Activated T-cell treated with anti-CD3 and anti-CD28 coated beads, Interleukin-2, amount 50 U/mL, for 24 hours (primary cell): ENCODE results near the gene NAP1L5.

Experiments
- DNase-seq: peaks from one replicate; pipeline ENCODE4 v3.0.0-alpha.2; 2020
- H3K27ac Mint-ChIP-seq: 2 replicates; pipeline ENCODE4 v1.8.0; 2020; ENCODE audit warnings: mild to moderate bottlenecking, mixed read lengths
- H3K27me3 Mint-ChIP-seq: 2 replicates; pipeline ENCODE4 v1.8.0; 2020; ENCODE audit warnings: mixed read lengths
- H3K36me3 Mint-ChIP-seq: 2 replicates; pipeline ENCODE4 v1.8.0; 2020; ENCODE audit warnings: low read depth, mixed read lengths
- H3K4me1 Mint-ChIP-seq: 2 replicates; pipeline ENCODE4 v1.8.0; 2020; ENCODE audit warnings: low read depth, mixed read lengths
- H3K4me3 Mint-ChIP-seq: 2 replicates; pipeline ENCODE4 v1.8.0; 2020; ENCODE audit warnings: mild to moderate bottlenecking, moderate library complexity, mixed read lengths
- H3K9me3 Mint-ChIP-seq: 2 replicates; pipeline ENCODE4 v1.8.0; 2020; ENCODE audit warnings: mixed read lengths

NAP1L5 gene

DNA sequence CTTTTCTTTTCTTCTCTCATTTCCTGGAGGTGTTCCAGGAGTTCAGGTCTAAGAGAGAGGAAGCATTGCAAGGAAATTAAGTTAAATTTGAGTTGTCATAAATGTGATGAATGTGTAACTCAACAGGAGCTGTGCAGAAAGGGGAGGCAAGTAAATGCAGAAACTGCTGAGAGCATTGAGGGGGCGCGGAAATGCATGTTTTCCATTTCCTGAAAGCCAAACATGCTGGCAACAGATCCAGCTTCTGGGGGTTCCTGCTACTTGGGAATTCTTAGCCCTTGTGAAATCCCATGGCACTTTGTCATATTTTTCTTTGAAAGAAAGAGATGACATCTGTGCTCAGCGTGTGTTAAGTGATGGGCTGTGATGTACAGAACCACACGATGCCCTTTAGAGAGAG is 33.8 kb upstream of the NAP1L5 start:
- H3K27me3 Mint-ChIP-seq, result no peaks in the 10 kb centered on the region
- H3K9me3 Mint-ChIP-seq, result no peaks in the 10 kb centered on the region
- H3K36me3 Mint-ChIP-seq, result peaks cover 33% of the 10 kb centered on the region
- H3K4me3 Mint-ChIP-seq, result no peak overlapping the region
- H3K4me1 Mint-ChIP-seq, result no peaks in the 10 kb centered on the region
- no peak overlapping the region for H3K27ac Mint-ChIP-seq
- DNase-seq, result no peak

DNA sequence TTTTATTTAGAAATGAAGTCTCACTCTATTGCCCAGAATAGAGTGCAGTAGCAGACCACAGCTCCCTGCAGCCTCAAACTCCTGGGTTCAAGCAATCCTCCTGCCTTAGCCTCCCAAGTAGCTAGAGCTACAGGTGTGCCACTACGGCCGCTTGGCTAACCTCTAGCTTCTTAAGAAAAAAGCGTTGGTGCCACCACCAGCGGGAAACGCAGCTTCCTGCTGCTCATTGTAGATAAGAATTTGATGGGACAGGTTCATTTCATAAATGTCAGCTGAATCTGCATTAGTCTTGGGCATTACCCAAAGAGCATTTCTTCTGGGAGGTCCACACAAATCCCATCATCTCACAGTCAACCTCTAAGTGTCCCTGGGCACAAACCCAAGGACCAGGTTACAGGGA is 33.2 kb upstream of the NAP1L5 start:
- H3K27ac Mint-ChIP-seq, result no peak overlapping the region
- no peak overlapping the region for H3K4me3 Mint-ChIP-seq
- no peaks in the 10 kb centered on the region for H3K27me3 Mint-ChIP-seq
- DNase-seq, result no peak
- peaks cover 37% of the 10 kb centered on the region for H3K36me3 Mint-ChIP-seq
- H3K4me1 Mint-ChIP-seq, result no peaks in the 10 kb centered on the region
- H3K9me3 Mint-ChIP-seq, result no peaks in the 10 kb centered on the region

DNA sequence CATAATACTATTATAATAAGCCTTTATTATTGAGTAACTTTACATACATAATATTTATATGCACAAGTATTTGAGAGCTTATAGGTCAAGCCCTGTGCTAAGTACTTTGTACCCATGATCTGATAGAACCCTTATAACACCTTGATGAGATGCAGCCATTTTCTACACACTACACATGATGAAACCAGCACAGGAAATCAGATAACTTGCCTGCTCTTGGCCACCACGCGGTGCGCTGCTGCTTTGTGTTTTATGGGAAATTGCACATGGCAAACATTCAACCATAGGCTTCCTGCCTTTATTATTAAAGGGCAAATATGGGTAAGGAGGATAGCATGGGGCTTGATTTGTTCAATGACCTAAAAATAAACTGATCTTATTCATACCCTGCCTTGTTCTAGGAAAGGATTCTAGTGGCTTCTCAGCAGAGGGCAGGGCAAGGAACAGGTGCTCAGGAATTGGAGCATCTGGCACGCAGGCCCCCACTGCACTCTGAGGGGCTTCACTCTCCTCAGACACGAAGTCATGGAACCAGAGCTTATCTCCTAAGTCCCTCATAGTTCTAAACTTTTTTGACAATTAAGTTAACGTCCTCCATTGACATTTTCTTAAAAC is 31.6 kb upstream of the NAP1L5 start:
- H3K4me3 Mint-ChIP-seq, result no peak overlapping the region
- no peaks in the 10 kb centered on the region for H3K27me3 Mint-ChIP-seq
- no peaks in the 10 kb centered on the region for H3K4me1 Mint-ChIP-seq
- no peaks in the 10 kb centered on the region for H3K9me3 Mint-ChIP-seq
- H3K27ac Mint-ChIP-seq, result no peak overlapping the region
- DNase-seq, result no peak
- H3K36me3 Mint-ChIP-seq, result peaks cover 49% of the 10 kb centered on the region

DNA sequence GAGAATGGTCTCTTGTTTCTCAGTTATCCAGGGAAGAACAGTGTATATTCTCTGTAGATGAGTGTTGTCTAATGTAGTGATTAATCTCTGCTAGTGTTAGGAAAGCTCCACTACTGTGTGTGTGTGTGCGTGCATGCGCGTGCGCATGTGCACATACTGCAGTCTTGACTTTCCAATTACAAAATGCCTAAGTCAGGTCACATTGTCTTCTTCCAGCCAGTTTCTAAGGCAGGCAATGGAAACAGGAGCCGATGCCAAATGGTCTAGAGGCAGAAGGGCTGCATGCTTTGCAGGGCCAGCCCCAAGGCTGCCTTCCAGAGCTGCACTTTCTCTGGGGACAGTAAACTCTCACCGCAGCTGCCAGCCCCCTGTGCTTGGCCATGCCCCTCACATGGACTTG is 30.5 kb upstream of the NAP1L5 start:
- Mint-ChIP-seq H3K4me3 (no peak overlapping the region), H3K4me1 (no peaks in the 10 kb centered on the region), H3K27ac (no peak overlapping the region), H3K27me3 (no peaks in the 10 kb centered on the region), H3K9me3 (no peaks in the 10 kb centered on the region), H3K36me3 (peaks cover 53% of the 10 kb centered on the region)
- DNase-seq, result no peak

DNA sequence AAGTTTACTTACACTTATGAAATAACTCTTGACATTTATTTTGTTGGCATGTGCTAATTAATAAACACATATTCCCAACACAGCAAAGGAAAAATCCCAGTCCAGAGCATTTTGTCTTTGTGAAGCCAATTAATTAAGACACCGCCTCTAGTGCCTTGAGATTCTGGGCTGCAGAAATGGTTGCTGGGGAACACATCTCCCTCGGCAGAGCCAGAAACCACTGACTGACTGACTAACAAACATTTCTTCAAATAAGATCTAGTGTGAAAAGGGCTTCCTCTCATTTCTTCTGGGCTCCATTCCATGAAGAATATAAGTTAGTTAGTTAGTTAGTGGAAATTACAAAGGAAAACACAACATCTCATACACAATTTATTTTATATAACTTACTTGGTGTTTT is 28.4 kb upstream of the NAP1L5 start:
- DNase-seq, result no peak
- H3K36me3 Mint-ChIP-seq, result peaks cover 71% of the 10 kb centered on the region
- no peaks in the 10 kb centered on the region for H3K4me1 Mint-ChIP-seq
- H3K9me3 Mint-ChIP-seq, result no peaks in the 10 kb centered on the region
- H3K27ac Mint-ChIP-seq, result no peak overlapping the region
- no peaks in the 10 kb centered on the region for H3K27me3 Mint-ChIP-seq
- H3K4me3 Mint-ChIP-seq, result no peak overlapping the region

DNA sequence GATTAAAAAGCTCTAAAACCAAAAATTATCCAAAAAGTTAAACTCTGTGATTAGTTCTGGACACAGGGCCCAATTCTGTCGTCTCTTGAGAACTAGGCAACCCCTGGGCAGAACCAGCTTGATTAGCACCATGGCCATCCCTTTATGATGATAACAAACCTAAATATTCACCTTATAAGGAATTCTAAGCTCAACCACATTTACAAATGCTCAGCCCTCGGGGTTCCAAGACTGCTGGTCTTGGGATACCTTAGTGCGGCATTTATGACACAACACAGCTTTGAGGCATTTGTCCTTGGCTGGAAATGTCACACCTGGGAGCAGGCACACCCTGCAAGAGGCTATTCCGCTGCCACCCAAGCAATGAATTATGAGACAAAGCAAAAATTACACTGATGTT is 27.5 kb upstream of the NAP1L5 start:
- H3K36me3 Mint-ChIP-seq, result peaks cover 73% of the 10 kb centered on the region
- no peaks in the 10 kb centered on the region for H3K27me3 Mint-ChIP-seq
- no peak overlapping the region for H3K4me3 Mint-ChIP-seq
- H3K27ac Mint-ChIP-seq, result no peak overlapping the region
- no peaks in the 10 kb centered on the region for H3K4me1 Mint-ChIP-seq
- no peaks in the 10 kb centered on the region for H3K9me3 Mint-ChIP-seq
- DNase-seq, result no peak

DNA sequence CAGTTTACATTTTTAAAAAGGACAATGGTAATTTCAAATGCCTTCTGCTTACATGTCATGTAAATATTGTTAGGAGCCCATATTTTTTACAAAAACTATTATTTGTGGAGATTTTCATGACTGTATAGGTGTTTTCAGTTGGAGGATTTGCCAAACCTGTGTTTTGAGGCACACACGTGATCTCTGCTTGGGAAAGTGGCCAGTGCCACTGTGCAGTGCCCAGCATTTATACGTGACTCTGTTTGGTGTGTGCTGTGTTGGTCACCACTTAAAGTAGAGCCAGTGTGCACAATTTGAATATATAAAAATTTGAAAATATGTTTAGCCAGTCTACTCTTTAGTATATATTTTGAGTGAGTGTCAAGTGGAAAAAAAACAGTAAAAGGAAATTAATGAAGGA is 26.8 kb upstream of the NAP1L5 start:
- H3K4me3 Mint-ChIP-seq, result no peak overlapping the region
- DNase-seq, result no peak
- no peaks in the 10 kb centered on the region for H3K9me3 Mint-ChIP-seq
- H3K27me3 Mint-ChIP-seq, result no peaks in the 10 kb centered on the region
- H3K4me1 Mint-ChIP-seq, result no peaks in the 10 kb centered on the region
- peaks cover 71% of the 10 kb centered on the region for H3K36me3 Mint-ChIP-seq
- H3K27ac Mint-ChIP-seq, result no peak overlapping the region

DNA sequence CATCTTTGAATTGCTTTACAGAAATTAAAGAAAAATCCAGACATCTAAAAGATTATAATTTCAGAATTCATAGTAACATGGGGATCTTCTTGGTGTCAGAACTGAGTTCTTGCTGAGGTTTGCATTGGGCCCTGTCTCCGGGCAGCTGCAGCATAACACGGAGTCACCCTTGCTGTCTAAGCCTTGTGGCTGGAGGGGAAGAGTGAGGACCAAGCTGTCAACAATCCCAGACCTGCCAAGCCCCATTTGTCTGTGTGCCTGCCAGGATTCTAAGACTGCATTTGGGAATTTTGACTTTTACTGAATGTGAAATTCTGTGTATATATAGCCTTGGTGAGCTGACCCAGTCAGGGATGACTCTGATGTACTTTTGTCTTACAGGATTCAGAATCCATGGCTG is 25.2 kb upstream of the NAP1L5 start:
- H3K27me3 Mint-ChIP-seq, result no peaks in the 10 kb centered on the region
- H3K36me3 Mint-ChIP-seq, result peaks cover 75% of the 10 kb centered on the region
- no peaks in the 10 kb centered on the region for H3K4me1 Mint-ChIP-seq
- H3K9me3 Mint-ChIP-seq, result no peaks in the 10 kb centered on the region
- no peak overlapping the region for H3K4me3 Mint-ChIP-seq
- DNase-seq, result no peak
- no peak overlapping the region for H3K27ac Mint-ChIP-seq

DNA sequence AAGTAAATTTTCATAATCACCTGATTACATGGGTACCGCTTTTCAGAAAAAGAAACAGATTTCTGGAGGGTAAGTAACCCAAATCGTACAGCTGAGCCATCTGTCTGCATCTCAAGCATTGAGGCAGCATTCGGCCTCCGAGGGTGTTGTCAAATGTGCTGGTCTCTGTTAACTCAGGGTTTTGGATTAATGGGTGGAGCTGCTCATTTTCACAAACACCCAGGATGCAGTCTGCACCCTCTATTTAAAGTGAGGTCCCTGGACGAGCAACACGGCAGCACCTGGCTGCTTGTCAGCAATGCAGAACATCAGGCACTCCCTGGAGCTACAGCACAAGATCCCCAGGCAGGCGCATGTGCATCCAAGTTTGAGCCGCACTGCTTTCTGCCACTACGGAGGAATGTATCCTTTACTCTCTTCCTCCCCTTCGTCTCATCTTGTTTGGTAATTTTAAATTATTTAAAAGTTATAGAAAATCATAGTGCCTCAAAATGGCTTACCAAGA is 24.7 kb upstream of the NAP1L5 start:
- H3K36me3 Mint-ChIP-seq, result peaks cover 75% of the 10 kb centered on the region
- H3K4me1 Mint-ChIP-seq, result no peaks in the 10 kb centered on the region
- no peaks in the 10 kb centered on the region for H3K27me3 Mint-ChIP-seq
- no peak overlapping the region for H3K4me3 Mint-ChIP-seq
- DNase-seq, result no peak
- peaks cover 4% of the 10 kb centered on the region for H3K9me3 Mint-ChIP-seq
- H3K27ac Mint-ChIP-seq, result no peak overlapping the region

DNA sequence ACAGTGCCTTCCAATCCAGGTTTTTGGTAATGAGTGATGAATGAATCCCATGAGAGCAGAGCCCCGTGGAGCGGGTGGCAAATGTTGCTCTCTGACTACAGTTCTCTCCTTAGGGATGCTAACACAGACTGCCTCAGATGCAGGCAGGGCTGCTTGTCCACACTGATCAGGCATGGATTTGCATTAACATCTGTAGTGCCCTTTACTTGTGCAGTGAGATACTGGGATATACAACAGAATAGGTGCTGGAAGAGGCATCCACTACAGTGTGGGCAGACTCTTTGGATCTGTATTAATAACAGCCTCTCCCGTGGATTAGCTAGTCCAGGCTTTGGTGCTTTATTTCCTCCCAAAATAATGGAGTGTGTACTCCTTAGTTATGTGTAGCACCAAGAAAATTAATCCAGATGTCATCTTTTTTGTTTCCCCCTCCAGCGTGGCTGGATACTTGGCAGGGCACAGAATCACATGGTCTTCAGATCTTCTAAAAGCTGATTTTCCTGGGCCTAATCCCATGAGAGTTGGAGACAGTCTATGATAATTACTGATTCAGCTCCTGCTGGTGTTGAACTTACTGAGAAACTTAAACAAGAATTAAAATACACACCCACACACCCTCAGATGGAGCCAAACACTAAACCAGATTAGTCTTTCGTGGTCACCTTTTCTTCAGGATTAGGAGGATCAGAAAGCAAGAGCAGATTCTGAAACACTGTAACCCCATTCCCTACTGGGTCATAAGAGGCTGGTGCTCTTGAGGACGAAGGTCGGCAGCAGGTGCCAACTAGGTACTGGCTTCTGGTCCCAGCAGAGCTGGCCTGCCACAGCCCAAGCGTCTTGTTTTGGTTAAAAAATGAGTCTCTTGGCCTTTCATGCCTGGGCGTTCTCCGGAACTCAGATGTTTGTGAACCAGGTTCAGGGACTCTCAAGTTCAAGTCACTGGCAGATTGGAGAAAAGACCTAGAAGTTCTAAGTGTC is 23.1 kb upstream of the NAP1L5 start:
- Mint-ChIP-seq H3K4me1 (no peaks in the 10 kb centered on the region), H3K4me3 (no peak overlapping the region), H3K27ac (no peak overlapping the region), H3K27me3 (no peaks in the 10 kb centered on the region), H3K36me3 (peaks cover 79% of the 10 kb centered on the region), H3K9me3 (peaks cover 15% of the 10 kb centered on the region)
- no peak for DNase-seq

DNA sequence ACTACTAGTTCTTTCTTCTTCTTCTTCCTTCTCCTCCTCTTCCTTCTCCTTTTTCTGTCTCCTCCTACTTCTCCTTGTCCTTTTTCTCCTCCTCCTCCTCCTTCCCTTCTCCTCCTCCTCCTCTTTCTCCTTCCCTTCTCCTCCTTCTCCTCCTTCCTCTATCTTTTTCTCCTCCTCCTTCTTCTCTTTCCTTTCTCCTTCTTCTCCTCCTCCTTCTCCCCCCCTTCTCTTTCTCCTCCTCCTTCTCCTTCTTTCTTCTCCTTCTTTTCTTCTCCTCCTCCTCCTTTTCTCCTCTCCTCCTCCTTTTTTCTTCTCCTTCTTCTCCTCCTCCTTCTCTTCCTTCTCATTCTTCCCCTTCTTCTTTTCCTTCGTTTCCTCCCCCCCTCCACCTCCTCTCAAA is 21.8 kb upstream of the NAP1L5 start:
- DNase-seq, result no peak
- Mint-ChIP-seq H3K27ac (no peak overlapping the region), H3K36me3 (peaks cover 80% of the 10 kb centered on the region), H3K4me3 (no peak overlapping the region), H3K27me3 (no peaks in the 10 kb centered on the region), H3K4me1 (no peaks in the 10 kb centered on the region), H3K9me3 (peaks cover 20% of the 10 kb centered on the region)

DNA sequence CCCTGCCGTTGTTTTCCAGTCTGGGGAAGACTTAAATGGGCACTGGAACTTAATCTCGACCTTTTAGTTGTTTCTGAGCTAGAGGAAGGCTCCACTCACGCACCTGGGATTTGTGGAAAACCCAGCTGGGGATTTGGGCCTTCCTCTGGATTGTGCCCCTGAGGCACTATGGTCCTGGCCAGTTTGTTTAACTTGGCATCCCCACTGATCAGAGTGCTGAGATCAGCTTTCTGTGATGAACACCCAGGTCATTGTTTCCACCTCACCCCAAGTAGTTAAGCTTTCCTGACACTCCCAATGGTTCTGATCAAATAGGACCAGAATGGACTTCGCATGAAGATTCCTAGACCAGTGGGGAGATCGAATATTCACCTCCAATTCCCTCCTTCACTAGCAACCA is 20.5 kb upstream of the NAP1L5 start:
- H3K4me3 Mint-ChIP-seq, result no peak overlapping the region
- no peak for DNase-seq
- H3K27me3 Mint-ChIP-seq, result no peaks in the 10 kb centered on the region
- peaks cover 87% of the 10 kb centered on the region for H3K36me3 Mint-ChIP-seq
- H3K9me3 Mint-ChIP-seq, result peaks cover 20% of the 10 kb centered on the region
- no peaks in the 10 kb centered on the region for H3K4me1 Mint-ChIP-seq
- H3K27ac Mint-ChIP-seq, result no peak overlapping the region

DNA sequence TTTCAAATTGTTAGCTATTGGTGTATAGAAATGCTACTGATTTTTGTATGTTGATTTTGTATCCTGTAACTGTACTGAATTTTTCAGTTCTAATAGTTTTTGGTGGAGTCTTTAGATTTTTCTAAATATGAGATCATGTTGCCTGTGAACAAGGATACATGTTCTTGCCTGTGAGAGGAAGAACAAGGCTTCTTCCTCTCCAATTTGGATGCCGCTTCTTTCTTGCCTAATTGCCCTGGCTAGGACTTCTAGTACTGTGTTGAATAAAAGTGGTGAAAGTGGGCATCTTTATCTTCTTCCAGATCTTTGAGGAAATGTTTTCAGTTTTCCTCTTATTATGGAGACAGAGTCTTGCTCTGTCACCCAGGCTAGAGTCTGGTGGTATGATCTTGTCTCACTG is 16.2 kb upstream of the NAP1L5 start:
- DNase-seq, result no peak
- H3K9me3 Mint-ChIP-seq, result peaks cover 24% of the 10 kb centered on the region
- H3K27ac Mint-ChIP-seq, result no peak overlapping the region
- H3K36me3 Mint-ChIP-seq, result peaks cover 92% of the 10 kb centered on the region
- no peak overlapping the region for H3K4me3 Mint-ChIP-seq
- H3K4me1 Mint-ChIP-seq, result peaks cover 9% of the 10 kb centered on the region
- H3K27me3 Mint-ChIP-seq, result no peaks in the 10 kb centered on the region

DNA sequence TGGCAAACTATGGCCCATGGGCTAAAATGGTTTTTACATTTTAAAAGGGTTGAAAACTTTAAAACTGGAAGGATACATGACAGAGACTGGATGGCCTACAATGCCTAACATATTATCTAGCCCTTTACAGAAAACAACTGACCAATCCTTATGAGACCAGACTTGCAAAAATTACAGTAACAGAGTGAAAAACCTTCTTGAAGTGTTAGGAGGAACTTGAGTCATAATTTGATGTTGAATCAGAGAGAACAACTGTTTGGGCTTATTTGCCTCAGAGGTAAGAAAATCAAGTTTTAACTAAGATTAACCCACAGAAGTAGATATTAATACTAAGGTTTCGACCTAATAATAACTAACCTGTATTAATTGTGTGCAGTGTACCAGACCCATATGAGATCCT is 12.4 kb upstream of the NAP1L5 start:
- peaks cover 14% of the 10 kb centered on the region for H3K4me1 Mint-ChIP-seq
- no peak for DNase-seq
- no peaks in the 10 kb centered on the region for H3K27me3 Mint-ChIP-seq
- peak overlapping the region; percentile 64 for H3K27ac Mint-ChIP-seq
- no peak overlapping the region for H3K4me3 Mint-ChIP-seq
- peaks cover 88% of the 10 kb centered on the region for H3K36me3 Mint-ChIP-seq
- H3K9me3 Mint-ChIP-seq, result peaks cover 5% of the 10 kb centered on the region

DNA sequence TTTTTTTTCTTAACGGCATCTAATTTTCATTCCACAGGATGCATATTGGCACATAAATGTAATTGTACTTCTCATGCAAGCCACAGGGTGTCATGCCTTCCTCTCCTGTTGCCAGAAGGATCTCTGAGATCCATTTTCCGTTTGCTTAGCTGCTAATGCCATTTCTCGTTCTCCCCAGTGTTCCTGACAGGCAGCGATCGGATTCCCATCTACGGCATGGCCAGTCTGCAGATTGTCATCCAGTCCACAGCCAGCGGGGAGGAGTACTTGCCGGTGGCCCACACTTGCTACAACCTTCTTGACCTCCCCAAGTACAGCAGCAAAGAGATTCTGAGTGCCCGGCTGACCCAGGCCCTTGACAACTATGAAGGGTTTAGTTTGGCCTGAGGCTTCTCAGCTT is 8.9 kb upstream of the NAP1L5 start:
- Mint-ChIP-seq H3K27me3 (no peaks in the 10 kb centered on the region), H3K4me1 (peaks cover 14% of the 10 kb centered on the region), H3K4me3 (no peak overlapping the region), H3K36me3 (peaks cover 74% of the 10 kb centered on the region), H3K9me3 (no peaks in the 10 kb centered on the region), H3K27ac (no peak overlapping the region)
- no peak for DNase-seq
